WTC11 (cell line): ENCODE data around the gene EPHA1. TPM values are rescaled to one million over a fixed set of nuclear protein-coding genes. Genes with fewer than 3 reads are reported as not detected.

ENCODE experiments used
- ATAC-seq: fragments of 200-7000 bp; cut with Tn5 transposase; 2 replicates; pipeline ENCODE4 v1.10.0; 2021; ENCODE audit warnings: mild to moderate bottlenecking, moderate library complexity
- CTCF ChIA-PET: fragments of 300-600 bp; sonication (Branson Sonifier 250); formaldehyde crosslinking; loops from one replicate; lab custom pipeline; 2021; ENCODE audit warnings: antibody characterized with exemption; lab: Charles Lee
- POLR2A ChIA-PET: fragments of 350-600 bp; sonication (Branson Sonifier 250); formaldehyde crosslinking; loops from one replicate; lab custom pipeline; 2021; ENCODE audit warnings: antibody characterized with exemption; lab: Charles Lee
- DNase-seq: peaks from one replicate; pipeline ENCODE4 v3.0.0; 2021; ENCODE audit warnings: low spot score
- H3K27ac Mint-ChIP-seq: 2 replicates; pipeline ENCODE4 v1.8.0; 2021; ENCODE audit warnings: mixed read lengths
- H3K27me3 Mint-ChIP-seq: 2 replicates; pipeline ENCODE4 v1.8.0; 2021; ENCODE audit warnings: low read depth, mild to moderate bottlenecking, moderate library complexity, mixed read lengths
- H3K36me3 Mint-ChIP-seq: 2 replicates; pipeline ENCODE4 v1.8.0; 2021; ENCODE audit warnings: mixed read lengths
- H3K4me1 Mint-ChIP-seq: 2 replicates; pipeline ENCODE4 v1.8.0; 2022; ENCODE audit warnings: mixed read lengths
- H3K4me3 Mint-ChIP-seq: 2 replicates; pipeline ENCODE4 v1.8.0; 2021; ENCODE audit warnings: mild to moderate bottlenecking, moderate library complexity, mixed read lengths
- H3K9me3 Mint-ChIP-seq: 2 replicates; pipeline ENCODE4 v1.8.0; 2021; ENCODE audit warnings: mixed read lengths
- AR ChIP-seq: fragments of 250-450 bp; sonication (Bioruptor Pico); IDR thresholded peaks from 2 replicates; pipeline ENCODE4 v1.9.0; 2021; ENCODE audit warnings: mild to moderate bottlenecking
- ESRRA ChIP-seq: sonication (generic); formaldehyde crosslinking; IDR thresholded peaks from 2 replicates; pipeline ENCODE4 v1.8.1; 2022; ENCODE audit warnings: mild to moderate bottlenecking, missing genetic modification reagents, borderline replicate concordance
- FOXJ3 ChIP-seq: sonication (generic); formaldehyde crosslinking; IDR thresholded peaks from 2 replicates; pipeline ENCODE4 v1.9.0; 2021; ENCODE audit warnings: missing genetic modification reagents, mild to moderate bottlenecking, borderline replicate concordance
- GRHL2 ChIP-seq: fragments of 250-450 bp; sonication (Bioruptor Pico); IDR thresholded peaks from 2 replicates; pipeline ENCODE4 v1.8.0; 2022; ENCODE audit warnings: mild to moderate bottlenecking, moderate library complexity; ENCODE audit not compliant: insufficient replicate concordance, severe bottlenecking
- IRF2 ChIP-seq: sonication (generic); formaldehyde crosslinking; IDR thresholded peaks from 2 replicates; pipeline ENCODE4 v1.8.0; 2022; ENCODE audit warnings: low read depth, missing genetic modification reagents, borderline replicate concordance
- MYBL2 ChIP-seq: sonication (generic); formaldehyde crosslinking; IDR thresholded peaks from 2 replicates; pipeline ENCODE4 v1.8.1; 2023; ENCODE audit warnings: mild to moderate bottlenecking, moderate library complexity, missing genetic modification reagents
- TP53 ChIP-seq: sonication (generic); formaldehyde crosslinking; IDR thresholded peaks from 2 replicates; pipeline ENCODE4 v1.8.1; 2023; ENCODE audit warnings: mild to moderate bottlenecking, missing genetic modification reagents
- ZNF232 ChIP-seq: sonication (generic); formaldehyde crosslinking; IDR thresholded peaks from 2 replicates; pipeline ENCODE4 v1.8.0; 2022; ENCODE audit warnings: mild to moderate bottlenecking, missing genetic modification reagents
- ZNF512 ChIP-seq: sonication (generic); formaldehyde crosslinking; IDR thresholded peaks from 2 replicates; pipeline ENCODE4 v1.8.1; 2022; ENCODE audit warnings: missing genetic modification reagents, borderline replicate concordance
- total RNA-seq: library from RNA; stranded (reverse); gene quantifications from 3 replicates; pipeline ENCODE4 v1.2.3, GENCODE V29; 2021
- TF ChIP-seq, protein P1 (sequence below): sonication (generic); formaldehyde crosslinking; IDR thresholded peaks from 2 replicates; pipeline ENCODE4 v1.8.1; 2022; ENCODE audit warnings: mild to moderate bottlenecking, moderate library complexity, missing genetic modification reagents
- TF ChIP-seq, protein P2 (sequence below): sonication (generic); formaldehyde crosslinking; IDR thresholded peaks from 2 replicates; pipeline ENCODE4 v1.8.0; 2022; ENCODE audit warnings: missing genetic modification reagents

EPHA1 gene
- total RNA-seq, 1 experiment from 2014 or later, result 203 TPM

DNA sequence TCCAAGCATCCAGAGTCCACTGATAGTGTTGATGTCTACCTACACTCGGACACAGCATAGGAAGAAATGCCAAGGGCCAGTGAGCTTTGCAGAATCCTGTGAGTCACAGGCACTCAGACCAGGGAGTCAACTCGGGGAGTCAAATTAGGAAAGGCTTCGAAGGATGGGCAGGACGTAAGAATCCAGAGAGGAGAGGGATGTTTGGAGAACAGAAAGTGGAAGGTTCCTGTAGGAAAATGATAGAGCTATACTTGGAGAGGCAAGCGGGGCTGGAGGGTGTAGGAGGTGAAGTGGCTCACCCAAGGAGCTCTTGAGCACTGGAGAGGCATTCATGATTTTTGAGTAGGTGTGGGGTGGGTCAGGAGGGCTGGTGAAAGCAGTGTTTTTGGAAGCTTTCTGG, 24.5 kb downstream of the EPHA1 start:
- DNase-seq (no peak), ATAC-seq (no peak)
- no peaks in the 10 kb centered on the region for H3K9me3 Mint-ChIP-seq
- ChIA-PET POLR2A (no interaction called here), CTCF (interaction anchor here (0.8 to 1.6 kb wide), 5 partner anchors 21 to 68 kb away, joined by 3 to 5 read pairs (median 3); partner anchors contain the start of gene EPHA1)
- no peak overlapping the region for H3K27ac Mint-ChIP-seq
- H3K4me1 Mint-ChIP-seq, result peaks cover 20% of the 10 kb centered on the region
- peaks cover 11% of the 10 kb centered on the region for H3K36me3 Mint-ChIP-seq
- no peak for TF ChIP-seq ZNF232 (CRISPR knock-in tag)
- TF ChIP-seq GRHL2, result no peak
- no peak for TF ChIP-seq MYBL2 (CRISPR knock-in tag)
- TF ChIP-seq FOXJ3 (CRISPR knock-in tag), result no peak
- no peak for TF ChIP-seq TP53 (CRISPR knock-in tag)
- no peak overlapping the region for H3K4me3 Mint-ChIP-seq
- no peaks in the 10 kb centered on the region for H3K27me3 Mint-ChIP-seq

- 0 out of 2 replicates have a peak overlapping the region, but pooled peaks have one; percentile 72 for H3K4me3 Mint-ChIP-seq
- DNase-seq (no peak), ATAC-seq (no peak)
- ChIA-PET POLR2A (no interaction called here), CTCF (interaction anchor here (1.2 to 1.6 kb wide), 3 partner anchors 22 to 25 kb away, joined by 3 to 5 read pairs (median 4); partner anchors contain the start of gene EPHA1)
- no peak overlapping the region for H3K27ac Mint-ChIP-seq
- H3K9me3 Mint-ChIP-seq, result no peaks in the 10 kb centered on the region
- H3K27me3 Mint-ChIP-seq, result no peaks in the 10 kb centered on the region
- peaks cover 26% of the 10 kb centered on the region for H3K4me1 Mint-ChIP-seq
- TF ChIP-seq ZNF512 (CRISPR knock-in tag), result no peak
- TF ChIP-seq, protein P1, sequence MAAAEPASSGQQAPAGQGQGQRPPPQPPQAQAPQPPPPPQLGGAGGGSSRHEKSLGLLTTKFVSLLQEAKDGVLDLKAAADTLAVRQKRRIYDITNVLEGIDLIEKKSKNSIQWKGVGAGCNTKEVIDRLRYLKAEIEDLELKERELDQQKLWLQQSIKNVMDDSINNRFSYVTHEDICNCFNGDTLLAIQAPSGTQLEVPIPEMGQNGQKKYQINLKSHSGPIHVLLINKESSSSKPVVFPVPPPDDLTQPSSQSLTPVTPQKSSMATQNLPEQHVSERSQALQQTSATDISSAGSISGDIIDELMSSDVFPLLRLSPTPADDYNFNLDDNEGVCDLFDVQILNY (CRISPR knock-in tag), result no peak
- no peak for TF ChIP-seq IRF2 (CRISPR knock-in tag)
- peaks cover 7% of the 10 kb centered on the region for H3K36me3 Mint-ChIP-seq
These were observed 25.1 kb downstream of the EPHA1 start for GRCh38 chr7:143383642-143383957.

DNA sequence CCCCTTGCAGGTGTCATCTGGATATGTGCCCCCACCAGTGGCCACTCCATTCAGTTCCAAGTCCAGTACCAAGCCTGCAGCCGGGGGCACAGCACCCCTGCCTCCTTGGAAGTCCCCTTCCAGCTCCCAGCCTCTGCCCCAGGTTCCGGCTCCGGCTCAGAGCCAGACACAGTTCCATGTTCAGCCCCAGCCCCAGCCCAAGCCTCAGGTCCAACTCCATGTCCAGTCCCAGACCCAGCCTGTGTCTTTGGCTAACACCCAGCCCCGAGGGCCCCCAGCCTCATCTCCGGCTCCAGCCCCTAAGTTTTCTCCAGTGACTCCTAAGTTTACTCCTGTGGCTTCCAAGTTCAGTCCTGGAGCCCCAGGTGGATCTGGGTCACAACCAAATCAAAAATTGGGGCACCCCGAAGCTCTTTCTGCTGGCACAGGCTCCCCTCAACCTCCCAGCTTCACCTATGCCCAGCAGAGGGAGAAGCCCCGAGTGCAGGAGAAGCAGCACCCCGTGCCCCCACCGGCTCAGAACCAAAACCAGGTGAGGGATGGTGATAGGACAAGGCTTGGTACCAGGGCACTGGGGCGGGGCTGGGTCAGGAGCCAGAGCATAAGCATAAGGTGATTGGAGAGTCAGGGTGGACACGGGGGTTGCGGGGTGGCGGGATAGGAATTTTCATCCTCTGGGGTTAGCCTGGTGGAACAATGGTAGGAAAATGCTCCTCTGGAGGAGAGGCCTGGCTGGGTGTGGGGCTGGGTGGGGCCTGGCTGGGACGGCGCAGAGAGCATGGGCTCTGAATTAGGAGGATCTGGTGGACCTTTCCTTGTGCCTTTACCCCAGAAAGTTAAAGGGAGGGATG, 25.6 kb downstream of the EPHA1 start:
- H3K27ac Mint-ChIP-seq, result peak overlapping the region; percentile 7; the same call in 1 of the 2 replicates
- H3K36me3 Mint-ChIP-seq, result peaks cover 7% of the 10 kb centered on the region
- no peaks in the 10 kb centered on the region for H3K9me3 Mint-ChIP-seq
- peaks cover 31% of the 10 kb centered on the region for H3K4me1 Mint-ChIP-seq
- DNase-seq, result no peak
- no peak for TF ChIP-seq ESRRA
- TF ChIP-seq AR (CRISPR knock-in tag), result 0 out of 2 replicates have a peak, but pooled peaks have one; percentile 35
- TF ChIP-seq, protein P2, sequence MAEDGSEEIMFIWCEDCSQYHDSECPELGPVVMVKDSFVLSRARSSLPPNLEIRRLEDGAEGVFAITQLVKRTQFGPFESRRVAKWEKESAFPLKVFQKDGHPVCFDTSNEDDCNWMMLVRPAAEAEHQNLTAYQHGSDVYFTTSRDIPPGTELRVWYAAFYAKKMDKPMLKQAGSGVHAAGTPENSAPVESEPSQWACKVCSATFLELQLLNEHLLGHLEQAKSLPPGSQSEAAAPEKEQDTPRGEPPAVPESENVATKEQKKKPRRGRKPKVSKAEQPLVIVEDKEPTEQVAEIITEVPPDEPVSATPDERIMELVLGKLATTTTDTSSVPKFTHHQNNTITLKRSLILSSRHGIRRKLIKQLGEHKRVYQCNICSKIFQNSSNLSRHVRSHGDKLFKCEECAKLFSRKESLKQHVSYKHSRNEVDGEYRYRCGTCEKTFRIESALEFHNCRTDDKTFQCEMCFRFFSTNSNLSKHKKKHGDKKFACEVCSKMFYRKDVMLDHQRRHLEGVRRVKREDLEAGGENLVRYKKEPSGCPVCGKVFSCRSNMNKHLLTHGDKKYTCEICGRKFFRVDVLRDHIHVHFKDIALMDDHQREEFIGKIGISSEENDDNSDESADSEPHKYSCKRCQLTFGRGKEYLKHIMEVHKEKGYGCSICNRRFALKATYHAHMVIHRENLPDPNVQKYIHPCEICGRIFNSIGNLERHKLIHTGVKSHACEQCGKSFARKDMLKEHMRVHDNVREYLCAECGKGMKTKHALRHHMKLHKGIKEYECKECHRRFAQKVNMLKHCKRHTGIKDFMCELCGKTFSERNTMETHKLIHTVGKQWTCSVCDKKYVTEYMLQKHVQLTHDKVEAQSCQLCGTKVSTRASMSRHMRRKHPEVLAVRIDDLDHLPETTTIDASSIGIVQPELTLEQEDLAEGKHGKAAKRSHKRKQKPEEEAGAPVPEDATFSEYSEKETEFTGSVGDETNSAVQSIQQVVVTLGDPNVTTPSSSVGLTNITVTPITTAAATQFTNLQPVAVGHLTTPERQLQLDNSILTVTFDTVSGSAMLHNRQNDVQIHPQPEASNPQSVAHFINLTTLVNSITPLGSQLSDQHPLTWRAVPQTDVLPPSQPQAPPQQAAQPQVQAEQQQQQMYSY, result peak; percentile 82
- TF ChIP-seq, all 79 proteins: peak for 2
- POLR2A ChIA-PET, result no interaction called here
- CTCF ChIA-PET, result interaction anchor here (1.1 to 1.6 kb wide), 3 partner anchors 11 to 26 kb away, joined by 3 to 4 read pairs (median 4); partner anchors contain the start of gene EPHA1
- peak overlapping the region; percentile 72 for H3K4me3 Mint-ChIP-seq
- ATAC-seq, result no peak
- no peaks in the 10 kb centered on the region for H3K27me3 Mint-ChIP-seq
